H9 (cell line): Measurements from ENCODE around the gene CLEC16A. TPM values are rescaled to one million over a fixed set of nuclear protein-coding genes. Genes with fewer than 3 reads are reported as not detected.
A peak's percentile ranks its signal among the peaks of the same experiment; 100 is the strongest.

ENCODE experiments used
- DNase-seq: peaks from one replicate; pipeline ENCODE4 v3.0.0-alpha.2; 2017
- H2AFZ ChIP-seq: one replicate; pipeline ENCODE4 v1.6.1; 2013; ENCODE audit warnings: mild to moderate bottlenecking, low read length, control low read depth, moderate library complexity
- H2AK5ac ChIP-seq: 2 replicates; pipeline ENCODE4 v1.6.1; 2013; ENCODE audit warnings: low read length, control low read depth, mixed read lengths; ENCODE audit not compliant: insufficient read length
- H2BK120ac ChIP-seq: one replicate; pipeline ENCODE4 v1.6.1; 2013; ENCODE audit warnings: low read depth, mild to moderate bottlenecking, low read length, control low read depth, inconsistent platforms; ENCODE audit not compliant: poor library complexity, severe bottlenecking
- H2BK12ac ChIP-seq: 2 replicates; pipeline ENCODE4 v1.6.1; 2013; ENCODE audit warnings: low read length, control low read depth, mixed read lengths, low read depth; ENCODE audit not compliant: insufficient read length
- H2BK15ac ChIP-seq: 2 replicates; pipeline ENCODE4 v1.6.1; 2013; ENCODE audit warnings: low read depth, low read length, control low read depth
- H2BK20ac ChIP-seq: one replicate; pipeline ENCODE4 v1.6.1; 2013; ENCODE audit warnings: low read depth, mild to moderate bottlenecking, low read length, control low read depth, inconsistent platforms; ENCODE audit not compliant: poor library complexity, severe bottlenecking
- H2BK5ac ChIP-seq: 2 replicates; pipeline ENCODE4 v1.6.1; 2013; ENCODE audit warnings: low read length, control low read depth, mixed read lengths; ENCODE audit not compliant: insufficient read length
- H3K14ac ChIP-seq: 2 replicates; pipeline ENCODE4 v1.6.1; 2013; ENCODE audit warnings: low read length, control low read depth; ENCODE audit not compliant: insufficient read depth
- H3K18ac ChIP-seq: 2 replicates; pipeline ENCODE4 v1.6.1; 2013; ENCODE audit warnings: low read depth, mild to moderate bottlenecking, mixed read lengths, low read length, control low read depth; ENCODE audit not compliant: insufficient read length
- H3K23ac ChIP-seq: 2 replicates; pipeline ENCODE4 v1.6.1; 2013; ENCODE audit warnings: low read length, control low read depth, mixed read lengths, low read depth; ENCODE audit not compliant: insufficient read length
- H3K23me2 ChIP-seq: 2 replicates; pipeline ENCODE4 v1.6.1; 2013; ENCODE audit warnings: low read depth, mild to moderate bottlenecking, mixed read lengths, low read length, control low read depth; ENCODE audit not compliant: insufficient read length, poor library complexity, severe bottlenecking
- H3K27ac ChIP-seq: 2 replicates; pipeline ENCODE4 v1.5.1; 2013; ENCODE audit warnings: low read length, control low read depth, mixed read lengths, low read depth; ENCODE audit not compliant: insufficient read length
- H3K27me3 ChIP-seq: 2 replicates; pipeline ENCODE4 v1.6.1; 2013; ENCODE audit warnings: low read length, control low read depth, inconsistent platforms; ENCODE audit not compliant: insufficient read depth
- H3K4ac ChIP-seq: 2 replicates; pipeline ENCODE4 v1.6.1; 2013; ENCODE audit warnings: low read depth, mild to moderate bottlenecking, control low read depth, inconsistent platforms, low read length, moderate library complexity
- H3K4me1 ChIP-seq: 2 replicates; pipeline ENCODE4 v1.6.1; 2013; ENCODE audit warnings: low read length, control low read depth, inconsistent platforms; ENCODE audit not compliant: insufficient read depth
- H3K4me2 ChIP-seq: 2 replicates; pipeline ENCODE4 v1.6.1; 2013; ENCODE audit warnings: low read length, control low read depth, mixed read lengths; ENCODE audit not compliant: insufficient read length, insufficient read depth
- H3K56ac ChIP-seq: 2 replicates; pipeline ENCODE4 v1.6.1; 2013; ENCODE audit warnings: low read depth, mild to moderate bottlenecking, mixed read lengths, low read length, control low read depth; ENCODE audit not compliant: insufficient read length
- H3K79me1 ChIP-seq: 2 replicates; pipeline ENCODE4 v1.6.1; 2013; ENCODE audit warnings: low read depth, mild to moderate bottlenecking, moderate library complexity, low read length, control low read depth, inconsistent platforms; ENCODE audit not compliant: insufficient read depth, poor library complexity, severe bottlenecking
- H3K79me2 ChIP-seq: 2 replicates; pipeline ENCODE4 v1.6.1; 2013; ENCODE audit warnings: low read length, control low read depth, inconsistent platforms; ENCODE audit not compliant: insufficient read depth
- H3K9ac ChIP-seq: 2 replicates; pipeline ENCODE4 v1.6.1; 2013; ENCODE audit warnings: low read length, control low read depth, mixed read lengths; ENCODE audit not compliant: insufficient read length; ENCODE audit errors: extremely low read depth
- H3K9me3 ChIP-seq: one replicate; pipeline ENCODE4 v1.6.1; 2013; ENCODE audit warnings: low read depth, low read length, inconsistent platforms; ENCODE audit not compliant: control insufficient read depth
- H3T11ph ChIP-seq: one replicate; pipeline ENCODE4 v1.6.1; 2013; ENCODE audit warnings: mild to moderate bottlenecking, low read length, control low read depth, inconsistent platforms
- H4K20me1 ChIP-seq: one replicate; pipeline ENCODE4 v1.6.1; 2013; ENCODE audit not compliant: control insufficient read depth, insufficient read length, insufficient read depth
- H4K5ac ChIP-seq: 2 replicates; pipeline ENCODE4 v1.6.1; 2013; ENCODE audit warnings: low read depth, mild to moderate bottlenecking, mixed read lengths, low read length, control low read depth; ENCODE audit not compliant: insufficient read length
- H4K8ac ChIP-seq: replicated peaks from 2 replicates; pipeline ENCODE4 v1.6.1; 2013; ENCODE audit warnings: low read length, control low read depth, mixed read lengths, low read depth; ENCODE audit not compliant: insufficient read length
- H4K91ac ChIP-seq: 2 replicates; pipeline ENCODE4 v1.6.1; 2013; ENCODE audit warnings: low read depth, mild to moderate bottlenecking, moderate library complexity, mixed read lengths, low read length, control low read depth; ENCODE audit not compliant: insufficient read length
- H3K27ac Mint-ChIP-seq, 3 experiments: 2 replicates in 2 of 3; 3 replicates in 1 of 3; pipeline ENCODE4 v1.8.0; 2020 to 2021; ENCODE audit warnings: mixed read lengths in 3 of 3, mild to moderate bottlenecking in 1 of 3, moderate library complexity in 1 of 3
- H3K27me3 Mint-ChIP-seq: 2 replicates; pipeline ENCODE4 v1.8.0; 2021; ENCODE audit warnings: low read depth, mild to moderate bottlenecking, moderate library complexity, mixed read lengths
- H3K36me3 Mint-ChIP-seq, 3 experiments: 2 replicates in 2 of 3; 3 replicates in 1 of 3; pipeline ENCODE4 v1.8.0; 2020 to 2021; ENCODE audit warnings: low read depth in 3 of 3, mixed read lengths in 3 of 3; ENCODE audit not compliant: insufficient read depth in 1 of 3
- H3K4me1 Mint-ChIP-seq, 2 experiments: 2 replicates each; pipeline ENCODE4 v1.8.0; 2020; ENCODE audit warnings: mixed read lengths in 2 of 2
- H3K4me3 Mint-ChIP-seq, 2 experiments: 2 replicates in 1 of 2; 3 replicates in 1 of 2; pipeline ENCODE4 v1.8.0; 2020 to 2021; ENCODE audit warnings: mild to moderate bottlenecking in 2 of 2, mixed read lengths in 2 of 2, moderate library complexity in 1 of 2
- H3K9me3 Mint-ChIP-seq, 2 experiments: 2 replicates in 1 of 2; 3 replicates in 1 of 2; pipeline ENCODE4 v1.8.0; 2020; ENCODE audit warnings: mild to moderate bottlenecking in 2 of 2, mixed read lengths in 2 of 2, moderate library complexity in 1 of 2
- WGBS: extraction: QIAGEN DNeasy Blood & Tissue Kit; methylation state at CpG from one replicate; pipeline ENCODE4 v1.1.7; 2013; ENCODE audit warnings: missing lambda C conversion rate, low lambda C conversion rate, mixed read lengths; ENCODE audit not compliant: insufficient read length; ENCODE audit errors: extremely low coverage; 5-methylcytosine and 5-hydroxymethylcytosine counted together
- total RNA-seq: library from RNA; stranded (reverse); gene quantifications from 2 replicates; pipeline ENCODE4 v1.2.1, GENCODE V29; 2021
- TF ChIP-seq, protein P1 (sequence below): fragments of 200-600 bp; sonication (generic); conservative IDR thresholded peaks from 3 replicates; pipeline ENCODE4 v1.8.0; 2021; ENCODE audit warnings: antibody characterized with exemption, mild to moderate bottlenecking

CLEC16A gene
- total RNA-seq, 1 experiment from 2014 or later, result 15.2 TPM

- Histone ChIP-seq H2BK120ac (no peak overlapping the region), H3K27me3 (no peaks in the 10 kb centered on the region), H3K79me2 (no peaks in the 10 kb centered on the region), H2BK12ac (no peak overlapping the region), H3K23ac (no peak overlapping the region), H3K9ac (no peak overlapping the region), H2AK5ac (no peak overlapping the region), H3K14ac (peak overlapping the region; percentile 3; the same call in 1 of the 2 replicates), H4K20me1 (no peaks in the 10 kb centered on the region), H3K4me1 (peaks cover 3% of the 10 kb centered on the region; the same call in 1 of the 2 replicates), H3K23me2 (no peaks in the 10 kb centered on the region), H4K8ac (no peak overlapping the region), H3K4me2 (no peak overlapping the region), H3K4ac (no peak overlapping the region), H4K91ac (no peak overlapping the region), H3K56ac (no peak overlapping the region), H2BK5ac (no peak overlapping the region), H3K18ac (no peak overlapping the region), H3T11ph (no peak overlapping the region), H2AFZ (no peak overlapping the region), H2BK15ac (no peak overlapping the region), H3K9me3 (no peaks in the 10 kb centered on the region), H2BK20ac (no peak overlapping the region), H3K79me1 (no peaks in the 10 kb centered on the region), H3K27ac (no peak overlapping the region), H4K5ac (no peak overlapping the region)
- Mint-ChIP-seq H3K36me3 (no peaks in the 10 kb centered on the region), H3K27ac (peak overlapping the region in 1 of 3 experiments; percentile 40; a peak in 1 of 7 replicates), H3K9me3 (no peaks in the 10 kb centered on the region), H3K4me3 (no peak overlapping the region), H3K27me3 (0 out of 2 replicates have a peak, but pooled peaks cover 1% of the 10 kb centered on the region), H3K4me1 (peaks cover 33 to 36% of the 10 kb centered on the region in 2 experiments)
- peak; percentile 32 for DNase-seq
- TF ChIP-seq, protein P1, sequence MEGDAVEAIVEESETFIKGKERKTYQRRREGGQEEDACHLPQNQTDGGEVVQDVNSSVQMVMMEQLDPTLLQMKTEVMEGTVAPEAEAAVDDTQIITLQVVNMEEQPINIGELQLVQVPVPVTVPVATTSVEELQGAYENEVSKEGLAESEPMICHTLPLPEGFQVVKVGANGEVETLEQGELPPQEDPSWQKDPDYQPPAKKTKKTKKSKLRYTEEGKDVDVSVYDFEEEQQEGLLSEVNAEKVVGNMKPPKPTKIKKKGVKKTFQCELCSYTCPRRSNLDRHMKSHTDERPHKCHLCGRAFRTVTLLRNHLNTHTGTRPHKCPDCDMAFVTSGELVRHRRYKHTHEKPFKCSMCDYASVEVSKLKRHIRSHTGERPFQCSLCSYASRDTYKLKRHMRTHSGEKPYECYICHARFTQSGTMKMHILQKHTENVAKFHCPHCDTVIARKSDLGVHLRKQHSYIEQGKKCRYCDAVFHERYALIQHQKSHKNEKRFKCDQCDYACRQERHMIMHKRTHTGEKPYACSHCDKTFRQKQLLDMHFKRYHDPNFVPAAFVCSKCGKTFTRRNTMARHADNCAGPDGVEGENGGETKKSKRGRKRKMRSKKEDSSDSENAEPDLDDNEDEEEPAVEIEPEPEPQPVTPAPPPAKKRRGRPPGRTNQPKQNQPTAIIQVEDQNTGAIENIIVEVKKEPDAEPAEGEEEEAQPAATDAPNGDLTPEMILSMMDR, result no peak
- WGBS, result no CpG with 5 or more reads among the region's 4 CpGs
Observed at GRCh38 chr16:11140466-11140865, 196.1 kb downstream of the CLEC16A start.
